ENCODE data around the gene ULK4.

DNA sequence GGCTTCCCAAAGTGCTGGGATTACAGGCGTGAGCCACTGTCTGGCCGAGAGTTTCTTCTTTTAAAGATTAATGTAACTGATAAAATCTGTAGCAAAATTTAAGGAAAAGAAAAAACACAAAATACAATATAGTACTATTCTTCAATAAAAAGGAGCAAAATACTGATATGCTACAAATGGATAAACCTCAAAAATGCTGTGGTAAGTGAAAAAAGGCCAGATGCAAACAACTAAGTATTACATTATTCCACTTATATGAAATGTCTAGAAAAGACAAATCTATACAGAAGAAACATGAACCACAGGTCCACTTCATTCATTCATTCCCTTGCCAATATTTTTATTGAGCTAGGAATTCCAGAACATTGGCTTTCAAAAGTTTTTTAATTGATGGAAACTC, 463.1 kb downstream of the ULK4 start:
- TF ChIP-seq, protein P1, sequence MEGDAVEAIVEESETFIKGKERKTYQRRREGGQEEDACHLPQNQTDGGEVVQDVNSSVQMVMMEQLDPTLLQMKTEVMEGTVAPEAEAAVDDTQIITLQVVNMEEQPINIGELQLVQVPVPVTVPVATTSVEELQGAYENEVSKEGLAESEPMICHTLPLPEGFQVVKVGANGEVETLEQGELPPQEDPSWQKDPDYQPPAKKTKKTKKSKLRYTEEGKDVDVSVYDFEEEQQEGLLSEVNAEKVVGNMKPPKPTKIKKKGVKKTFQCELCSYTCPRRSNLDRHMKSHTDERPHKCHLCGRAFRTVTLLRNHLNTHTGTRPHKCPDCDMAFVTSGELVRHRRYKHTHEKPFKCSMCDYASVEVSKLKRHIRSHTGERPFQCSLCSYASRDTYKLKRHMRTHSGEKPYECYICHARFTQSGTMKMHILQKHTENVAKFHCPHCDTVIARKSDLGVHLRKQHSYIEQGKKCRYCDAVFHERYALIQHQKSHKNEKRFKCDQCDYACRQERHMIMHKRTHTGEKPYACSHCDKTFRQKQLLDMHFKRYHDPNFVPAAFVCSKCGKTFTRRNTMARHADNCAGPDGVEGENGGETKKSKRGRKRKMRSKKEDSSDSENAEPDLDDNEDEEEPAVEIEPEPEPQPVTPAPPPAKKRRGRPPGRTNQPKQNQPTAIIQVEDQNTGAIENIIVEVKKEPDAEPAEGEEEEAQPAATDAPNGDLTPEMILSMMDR (conservative IDR thresholded peaks at IDR 0.05 in 1 of 2, IDR thresholded peaks at IDR 0.05 in 1 of 2; ENCODE audit: low read depth in 1 of 2, low read length in 2 of 2): no peak
- no peak for TF ChIP-seq EZH2 (IDR thresholded peaks at IDR 0.05; ENCODE audit: low read length, missing control alignments)
